ENCODE measurements around the gene KIF5A.
A peak's percentile ranks its signal among the peaks of the same experiment; 100 is the strongest.

The KIF5A gene

DNA sequence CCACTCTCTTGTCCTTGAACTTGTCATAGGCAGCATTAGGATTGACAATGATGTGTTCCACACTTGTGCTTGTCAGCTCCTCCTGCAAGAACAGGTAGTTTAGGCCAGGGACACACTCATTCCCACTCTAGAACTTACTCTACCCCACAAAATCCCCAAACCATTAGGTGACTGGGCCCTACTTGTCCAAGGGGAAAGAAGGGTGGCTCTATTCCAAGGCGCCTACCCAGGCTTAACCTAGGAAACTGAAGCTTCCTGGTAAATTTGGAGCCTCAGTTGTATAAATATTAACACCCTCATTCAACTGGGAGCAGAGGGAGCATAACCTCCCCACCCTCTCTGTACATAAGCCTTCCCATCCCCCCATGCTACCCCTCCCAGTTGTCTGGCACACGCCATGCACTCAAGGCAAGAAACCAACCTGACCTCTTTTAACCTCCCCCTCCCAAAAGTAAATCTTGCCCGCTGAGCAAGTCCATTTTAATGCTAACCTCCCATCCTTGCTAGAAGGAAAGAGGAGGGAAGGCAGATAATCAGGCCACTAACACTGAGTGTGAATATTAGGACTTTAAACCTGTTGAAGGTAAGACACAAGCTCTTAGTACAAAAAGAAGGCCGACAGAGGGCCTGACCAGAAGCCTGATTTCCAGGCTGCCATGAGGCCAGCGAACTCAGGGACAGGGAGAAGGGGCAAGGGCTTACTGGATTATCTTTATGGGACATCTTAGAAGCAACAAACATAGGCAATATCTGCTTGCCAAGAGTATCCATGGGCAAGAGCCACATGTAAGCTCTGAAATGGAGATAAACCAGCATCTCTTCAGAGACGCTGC, 13.9 kb upstream of the KIF5A start:
- no peak for DNase-seq

GRCh38 chr12:57536597-57536942, 13.3 kb upstream of the KIF5A start:
- DNase-seq: no peak

DNA sequence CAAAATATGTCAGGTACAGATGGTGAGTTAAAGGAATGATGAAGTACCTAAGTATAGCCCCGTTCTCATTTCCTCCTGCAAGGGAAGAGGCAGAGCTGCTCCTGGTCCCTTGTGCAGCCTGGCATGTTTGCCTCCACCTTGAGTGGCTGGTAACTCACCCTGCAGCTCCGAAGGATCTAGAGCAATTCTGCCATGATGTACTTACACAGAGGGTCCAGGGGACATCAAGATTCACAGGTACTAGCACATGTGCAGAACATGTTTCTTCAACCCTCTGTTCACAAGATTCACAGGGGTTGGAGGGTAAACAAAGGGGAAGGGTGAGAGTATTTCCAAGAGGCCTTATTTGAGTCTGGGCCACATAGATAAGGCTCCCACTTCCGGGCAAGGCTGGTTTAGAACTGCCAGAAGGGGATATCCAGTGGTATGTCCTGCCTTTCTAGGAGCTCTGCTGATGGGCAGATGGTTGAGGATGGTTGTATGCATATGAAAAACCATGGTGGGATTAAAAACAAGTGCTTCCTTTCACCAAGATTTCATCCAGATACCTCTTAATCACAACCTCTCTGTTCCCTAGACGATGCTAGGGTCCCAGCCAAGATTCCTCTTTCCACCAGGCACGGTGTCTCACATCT, 10.6 kb upstream of the KIF5A start:
- DNase-seq: no peak

- DNase-seq: no peak
These were observed 8.8 kb upstream of the KIF5A start for GRCh38 chr12:57541001-57541400.

DNA sequence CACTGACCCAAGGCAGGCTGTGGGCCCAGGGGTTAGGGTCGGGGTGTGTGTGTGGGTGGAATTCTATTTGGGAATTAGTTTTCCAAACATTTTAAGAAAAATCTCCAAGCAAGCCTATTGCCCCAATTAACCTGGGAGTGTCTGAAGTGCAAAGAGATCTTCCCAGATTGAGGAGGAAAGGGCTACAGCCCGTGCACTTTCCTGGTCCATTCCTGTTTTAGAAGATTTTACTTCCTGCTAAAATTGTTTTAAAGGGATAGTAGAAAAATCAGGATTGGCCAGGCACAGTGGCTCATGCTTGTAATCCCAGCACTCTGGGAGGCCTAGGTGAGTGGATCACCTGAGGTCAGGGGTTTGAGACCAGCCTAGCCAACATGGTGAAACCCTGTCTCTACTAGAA, 8.1 kb upstream of the KIF5A start:
- DNase-seq: no peak

GRCh38 chr12:57543581-57543980, 6.3 kb upstream of the KIF5A start:
- no peak for DNase-seq

GRCh38 chr12:57545809-57546437, 3.9 kb upstream of the KIF5A start:
- DNase-seq: no peak

GRCh38 chr12:57546438-57547287, 3.2 kb upstream of the KIF5A start, which contains the start of gene DCTN2:
DCTN2 (minus strand) TSS chr12:57547192; CDS start chr12:57547063, 129 bp downstream.
- peak; percentile 94 for DNase-seq

GRCh38 chr12:57547288-57548012, 2.4 kb upstream of the KIF5A start:
- no peak for DNase-seq

DNA sequence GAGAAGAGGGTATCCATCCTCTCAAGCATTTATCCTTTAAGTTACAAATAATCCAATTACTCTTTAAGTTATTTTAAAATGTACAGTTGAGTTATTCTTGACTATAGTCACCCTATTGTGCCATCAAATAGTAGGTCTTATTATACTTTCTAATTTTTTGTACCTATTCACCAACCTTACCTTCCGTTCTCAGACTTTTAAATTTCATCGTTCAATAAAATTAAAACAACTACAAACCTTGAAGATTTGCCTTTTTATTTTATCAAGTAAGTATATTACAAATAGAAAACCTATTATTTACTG, 1.9 kb upstream of the KIF5A start:
- no peak for DNase-seq

DNA sequence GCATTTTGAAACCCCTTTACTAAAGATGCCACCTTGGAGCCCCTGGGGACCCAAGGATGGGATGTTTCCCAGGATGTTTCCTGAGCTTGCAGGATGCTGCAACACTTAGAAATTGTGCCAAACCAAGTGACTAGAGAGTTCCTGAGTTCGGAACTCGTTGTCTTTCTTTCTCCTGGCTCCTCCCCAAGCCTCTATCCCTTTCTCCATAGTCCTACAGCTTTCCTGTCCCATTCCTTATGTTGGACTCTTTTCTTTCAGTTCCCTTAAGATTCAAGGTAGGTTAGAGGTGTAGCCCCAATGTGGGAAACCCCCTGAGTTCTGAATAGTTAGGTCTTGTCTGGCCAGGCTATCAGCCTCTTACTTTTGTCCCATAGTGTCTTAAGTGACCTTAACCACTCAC, 1.4 kb upstream of the KIF5A start:
- DNase-seq: no peak

DNA sequence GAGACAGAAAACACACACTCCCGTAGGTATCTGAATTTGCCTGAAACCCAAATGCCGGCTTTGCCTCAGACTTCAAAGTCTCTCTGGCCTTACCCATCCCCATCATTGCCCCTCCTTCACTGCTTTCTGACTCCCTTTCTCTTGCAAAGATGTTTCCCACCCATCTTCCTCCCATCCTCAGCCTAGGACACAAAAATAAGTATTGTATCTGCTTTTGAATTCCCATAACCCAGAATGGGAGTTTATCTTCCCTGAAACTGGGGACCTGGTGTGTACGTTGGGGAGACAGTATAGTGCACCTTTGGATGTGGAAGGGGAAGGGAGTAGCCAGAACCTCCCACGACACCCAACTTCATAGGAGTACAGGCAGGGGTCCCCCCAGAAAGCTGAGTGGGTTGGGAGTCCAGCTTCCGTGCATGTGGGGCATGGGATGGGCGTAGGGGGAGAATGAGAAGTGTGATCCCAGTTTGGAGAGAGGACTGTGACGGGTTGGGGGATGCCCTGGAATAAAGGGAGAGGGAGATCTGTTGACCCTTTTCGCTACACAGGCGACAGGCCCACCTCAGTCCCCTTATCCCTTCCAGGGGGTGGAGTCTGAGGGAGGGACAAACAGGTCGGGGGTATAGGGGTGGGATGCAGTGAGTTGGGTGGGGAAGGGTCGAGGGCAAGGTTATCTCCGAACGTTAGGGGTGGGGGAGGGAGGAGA, 488 bp upstream of the KIF5A start:
- no peak for DNase-seq

GRCh38 chr12:57550641-57551549, 1.1 kb downstream of the KIF5A start:
- no peak for DNase-seq

DNA sequence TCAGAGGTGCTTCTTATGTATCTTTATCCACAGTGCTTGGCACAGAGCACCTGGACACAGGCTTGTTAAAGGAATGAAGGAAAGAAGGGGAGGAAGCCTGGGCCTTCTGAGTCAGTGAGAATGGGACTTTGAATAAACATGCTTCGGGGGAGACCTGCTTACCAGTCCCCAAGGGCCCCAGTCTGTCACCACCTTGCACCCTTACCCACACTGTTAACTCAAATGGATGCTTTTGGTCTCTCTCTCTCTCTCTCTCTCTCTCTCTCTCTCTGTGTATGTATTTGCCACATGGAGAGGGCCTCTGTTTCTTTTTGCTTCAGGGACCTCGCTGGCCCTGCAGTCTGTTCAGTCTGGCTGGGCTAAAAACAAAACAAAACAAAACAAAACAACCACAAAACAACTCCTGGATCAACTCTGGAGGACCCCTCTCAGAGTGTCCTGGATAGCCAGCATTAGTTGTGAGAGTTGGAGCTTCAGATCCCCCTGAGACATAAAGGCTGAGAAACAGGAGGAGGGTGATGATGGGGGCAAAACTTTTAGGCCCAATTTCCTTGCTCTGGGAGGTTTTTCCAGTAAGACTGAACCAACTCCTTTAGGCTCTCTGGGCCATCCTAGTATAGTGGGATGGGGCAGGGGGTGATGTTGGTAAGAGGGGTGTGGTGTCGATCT, 1.9 kb downstream of the KIF5A start:
- no peak for DNase-seq

DNA sequence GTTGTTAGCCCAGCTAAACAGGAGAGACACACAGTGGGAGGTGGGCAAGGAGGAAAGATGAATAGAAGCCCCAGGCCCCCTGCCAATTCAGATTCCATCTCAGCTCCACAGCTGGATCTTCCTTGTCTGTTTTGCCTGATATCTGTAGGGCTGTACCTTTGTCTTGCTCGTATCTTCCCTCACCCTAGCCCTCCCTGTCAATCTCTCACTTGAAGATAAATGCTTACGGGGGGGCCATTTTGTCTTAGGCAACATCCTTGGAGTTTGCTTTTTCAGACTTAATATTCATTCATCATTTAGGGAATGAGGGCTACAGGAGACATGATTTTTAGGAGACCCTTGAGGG, 2.4 kb downstream of the KIF5A start:
- DNase-seq: no peak

DNA sequence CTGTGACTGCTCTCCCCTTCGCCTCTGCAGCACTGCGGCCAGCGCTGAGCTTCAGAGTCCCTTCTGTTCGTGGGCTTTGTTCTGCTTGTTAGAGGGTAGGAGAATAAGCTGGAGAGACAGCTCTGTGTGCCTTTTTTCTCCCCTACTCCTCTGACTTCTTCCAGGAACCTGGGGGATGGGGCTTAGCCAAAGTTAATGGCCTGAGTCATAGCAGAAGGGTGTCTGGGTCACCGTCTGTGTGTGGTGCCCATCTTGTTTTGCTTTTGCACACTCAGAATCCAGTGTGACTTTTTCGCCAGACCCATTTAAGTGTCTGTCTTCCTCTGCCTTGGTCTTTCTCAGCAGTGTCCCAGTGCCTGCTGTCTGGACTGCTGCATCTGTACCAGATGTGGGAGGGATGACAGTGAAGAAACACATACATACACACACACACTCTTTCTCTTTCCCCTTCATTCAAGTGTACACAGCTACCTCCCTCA, 3.0 kb downstream of the KIF5A start:
- DNase-seq: no peak

- peak; percentile 65 for DNase-seq
These were observed 3.7 kb downstream of the KIF5A start for GRCh38 chr12:57553343-57554202.

GRCh38 chr12:57554453-57554852, 4.6 kb downstream of the KIF5A start:
- no peak for DNase-seq

GRCh38 chr12:57554897-57555296, 5.1 kb downstream of the KIF5A start:
- no peak for DNase-seq

Measured in NCI-H1092 (cell line).